HG02943 (cell line): ENCODE results near the gene GPX6.
"Not testable (repeated sequence)": the region's sequence is repeated elsewhere in the genome, so short reads cannot be mapped to it uniquely, and the experiment has no call there.

Experiments
- ATAC-seq: cut with Tn5 transposase; IDR thresholded peaks from one replicate; pipeline ENCODE4 v1.9.1; 2021; ENCODE audit warnings: mild to moderate bottlenecking, low read depth, moderate library complexity; ENCODE audit not compliant: unreplicated experiment

Gene GPX6

DNA sequence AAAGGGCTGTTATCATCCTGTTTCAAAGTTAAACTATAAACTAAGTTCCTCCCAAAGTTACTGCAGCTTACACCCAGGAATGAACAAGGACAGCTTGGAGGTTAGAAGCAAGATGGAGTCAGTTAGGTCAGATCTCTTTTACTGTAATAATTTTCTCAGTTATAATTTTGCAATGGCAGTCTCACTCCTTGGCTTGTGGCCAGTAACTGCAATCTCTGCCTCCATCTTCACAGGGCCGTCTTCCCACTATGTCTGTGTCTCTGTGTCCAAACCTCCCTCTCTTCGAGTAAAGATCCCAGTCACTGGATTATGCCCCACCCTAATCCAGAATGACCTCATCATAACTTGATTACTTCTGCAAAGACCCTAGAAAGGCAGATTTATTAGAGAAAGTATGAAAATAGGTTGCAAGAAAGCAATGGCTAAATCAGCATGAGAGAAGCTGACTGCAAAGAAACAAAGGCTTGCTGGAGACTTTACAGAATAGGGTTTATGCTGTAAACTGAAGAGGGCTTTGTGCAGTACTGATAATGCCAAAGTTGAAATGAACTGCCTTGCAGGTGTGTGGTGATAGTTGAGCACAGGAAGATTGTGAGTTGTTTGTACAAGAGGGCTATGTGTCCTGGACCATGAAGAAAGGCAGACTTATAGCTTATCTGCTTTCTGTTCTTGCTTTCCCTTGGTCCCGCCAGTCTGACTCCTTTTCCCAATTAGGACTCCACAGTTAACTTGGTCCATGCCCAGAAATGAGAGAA is 28.4 kb downstream of the GPX6 start:
- ATAC-seq: no peak

DNA sequence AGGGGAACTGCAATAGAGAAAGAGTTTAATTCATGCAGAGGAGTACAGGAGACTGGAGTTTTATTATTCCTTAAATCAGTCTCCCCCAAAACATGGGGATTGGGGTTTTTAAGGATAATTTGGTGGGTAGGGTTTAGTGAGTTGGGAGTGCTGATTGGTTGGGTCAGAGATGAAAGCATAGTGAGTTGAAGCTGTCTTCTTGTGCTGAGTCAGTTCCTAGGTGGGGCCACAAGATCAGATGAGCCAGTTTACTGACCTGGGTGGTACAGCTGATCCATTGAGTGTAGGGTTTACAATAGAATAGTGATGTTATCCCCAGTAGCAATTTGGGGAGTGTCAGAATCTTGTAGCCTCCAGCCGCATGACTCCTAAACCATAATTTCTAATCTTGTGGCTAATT is 29.1 kb downstream of the GPX6 start:
- no peak for ATAC-seq

DNA sequence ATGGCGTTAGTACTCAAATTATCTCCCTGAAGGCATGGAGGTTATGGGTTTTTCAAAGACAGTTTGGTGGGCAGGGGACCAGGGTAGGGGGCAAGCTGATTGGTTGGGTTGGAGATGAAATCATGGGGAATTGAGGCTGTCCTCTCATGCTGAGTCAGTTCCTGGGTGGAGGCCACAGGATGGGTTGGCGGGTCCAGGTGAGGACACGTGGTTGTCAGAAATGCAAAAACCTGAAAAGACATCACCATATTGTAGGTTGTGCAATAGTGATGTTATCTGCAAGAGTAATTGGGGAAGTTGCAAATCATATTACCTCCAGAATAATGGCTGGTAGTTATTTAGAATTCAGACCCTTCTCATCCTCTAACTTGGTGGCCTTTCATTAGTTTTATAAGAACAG is 30.1 kb downstream of the GPX6 start:
- no peak for ATAC-seq

DNA sequence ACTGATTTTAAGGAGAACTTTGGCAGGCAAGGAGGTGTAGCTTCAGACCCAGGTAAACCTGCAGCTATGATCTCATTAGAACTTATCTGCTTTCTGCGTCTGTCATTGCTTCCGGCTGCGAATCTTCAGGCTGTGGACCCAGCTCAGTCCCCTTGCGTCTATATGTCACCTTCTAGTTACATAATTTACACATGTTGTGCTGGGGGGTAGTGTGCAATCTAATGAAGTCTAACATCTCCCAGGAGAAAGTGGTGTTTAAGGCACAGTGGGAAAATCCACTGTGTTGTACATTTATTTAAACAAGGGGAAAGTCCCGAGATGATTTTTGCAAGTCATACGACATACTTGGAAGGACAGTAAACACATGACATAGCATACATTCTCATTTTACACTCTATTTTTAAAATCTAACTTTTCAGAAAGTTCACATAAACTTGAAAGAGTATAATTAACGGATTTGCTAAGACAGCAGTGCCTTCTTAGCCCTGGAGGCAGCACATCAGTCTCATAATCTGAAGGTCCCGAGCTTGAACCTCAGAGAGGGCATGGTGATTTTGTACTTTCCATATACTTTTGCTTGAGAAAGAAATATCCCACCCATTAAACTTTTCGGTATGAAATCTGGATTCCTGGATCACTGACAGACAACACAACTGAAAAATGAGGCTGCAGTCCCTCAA is 35.2 kb downstream of the GPX6 start:
- ATAC-seq: no peak

DNA sequence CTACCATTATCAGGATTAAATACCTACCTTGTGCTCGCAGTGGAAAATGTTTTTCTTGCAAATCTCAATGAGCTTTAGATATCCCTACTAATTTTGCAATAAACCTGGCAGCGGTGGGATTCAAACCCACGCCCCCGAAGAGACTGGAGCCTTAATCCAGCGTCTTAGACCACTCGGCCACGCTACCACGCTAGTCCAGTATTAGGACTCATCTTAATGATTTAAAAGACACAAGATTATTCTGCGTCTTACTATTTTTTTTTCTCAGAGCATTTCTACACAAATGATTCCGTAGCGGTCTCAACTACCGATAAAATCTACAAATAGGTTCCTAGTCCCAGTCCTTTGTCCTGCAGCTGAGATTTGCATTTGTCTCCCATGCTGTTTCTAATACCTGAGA is 37.1 kb downstream of the GPX6 start:
- ATAC-seq: no peak

DNA sequence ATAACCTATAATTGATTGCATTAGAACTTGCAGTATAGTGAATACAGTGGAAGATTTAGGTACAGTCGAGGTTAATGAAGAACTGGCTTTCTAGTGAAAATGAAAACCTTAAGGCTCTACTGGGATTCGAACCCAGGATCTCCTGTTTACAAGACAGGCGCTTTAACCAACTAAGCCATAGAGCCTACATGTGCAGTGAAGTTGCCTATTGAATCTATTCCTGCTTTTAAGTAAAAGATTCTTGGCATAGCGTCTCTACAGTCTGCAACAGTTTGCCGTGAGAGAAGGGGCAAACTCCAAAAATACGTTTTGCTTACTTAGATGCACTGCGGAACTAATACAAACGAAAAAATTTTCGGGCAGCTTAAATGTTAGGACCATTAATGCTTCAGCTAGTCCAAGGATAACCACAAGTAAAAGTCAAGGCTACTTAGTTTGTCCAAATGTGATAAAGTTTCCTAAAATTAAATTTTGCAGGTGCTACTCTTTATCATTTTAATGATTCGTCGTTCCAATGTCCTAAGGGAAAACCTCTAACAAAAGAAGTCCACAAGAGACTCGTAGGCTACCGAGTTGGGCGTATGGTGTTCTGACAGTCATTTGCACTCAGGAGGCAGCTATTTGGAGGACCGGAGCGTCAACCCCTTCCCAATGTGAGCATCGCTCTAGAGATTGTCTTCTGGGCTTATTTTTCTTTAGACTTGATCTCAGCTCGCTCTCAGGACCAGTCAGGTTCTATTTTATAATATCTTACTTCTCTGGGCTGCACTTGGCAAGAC is 41.0 kb downstream of the GPX6 start:
- ATAC-seq: no peak

DNA sequence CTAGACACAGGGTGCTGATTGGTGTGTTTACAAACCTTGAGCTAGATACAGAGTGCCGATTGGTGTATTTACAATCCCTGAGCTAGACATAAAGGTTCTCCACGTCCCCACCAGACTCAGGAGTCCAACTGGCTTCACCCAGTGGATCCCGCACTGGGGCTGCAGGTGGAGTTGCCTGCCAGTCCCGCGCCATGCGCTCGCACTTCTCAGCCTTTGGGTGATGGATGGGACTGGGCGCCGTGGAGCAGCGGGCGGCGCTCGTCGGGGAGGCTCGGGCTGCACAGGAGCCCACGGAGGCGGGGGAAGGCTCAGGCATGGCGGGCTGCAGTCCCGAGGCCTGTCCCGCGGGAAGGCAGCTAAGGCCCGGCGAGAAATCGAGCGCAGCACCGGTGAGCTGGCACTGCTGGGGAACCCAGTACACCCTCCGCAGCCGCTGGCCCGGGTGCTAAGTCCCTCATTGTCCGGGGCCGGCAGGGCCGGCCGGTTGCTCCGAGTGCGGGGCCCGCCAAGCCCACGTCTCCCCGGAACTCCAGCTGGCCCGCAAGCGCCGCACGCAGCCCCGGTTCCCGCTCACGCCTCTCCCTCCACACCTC is 46.3 kb downstream of the GPX6 start:
- ATAC-seq: not testable (repeated sequence)

DNA sequence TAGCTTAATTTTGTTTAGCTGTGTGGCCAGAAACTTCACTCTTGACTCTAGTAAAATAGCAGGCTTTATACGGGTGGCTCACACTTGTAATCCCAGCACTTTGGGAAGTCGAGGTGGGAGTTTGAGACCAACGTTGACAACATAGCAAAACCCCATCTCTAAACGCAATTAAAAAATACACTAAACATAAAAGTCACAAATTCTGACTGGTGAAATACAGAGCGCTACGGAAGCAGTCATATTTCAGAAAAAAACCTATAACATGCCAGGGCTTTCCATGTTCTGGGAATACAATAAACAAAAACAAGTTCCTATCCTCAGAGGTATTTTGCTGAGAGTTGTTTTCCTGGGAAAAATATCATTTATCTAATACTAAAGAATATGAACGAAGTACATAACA is 47.5 kb downstream of the GPX6 start:
- ATAC-seq: no peak

DNA sequence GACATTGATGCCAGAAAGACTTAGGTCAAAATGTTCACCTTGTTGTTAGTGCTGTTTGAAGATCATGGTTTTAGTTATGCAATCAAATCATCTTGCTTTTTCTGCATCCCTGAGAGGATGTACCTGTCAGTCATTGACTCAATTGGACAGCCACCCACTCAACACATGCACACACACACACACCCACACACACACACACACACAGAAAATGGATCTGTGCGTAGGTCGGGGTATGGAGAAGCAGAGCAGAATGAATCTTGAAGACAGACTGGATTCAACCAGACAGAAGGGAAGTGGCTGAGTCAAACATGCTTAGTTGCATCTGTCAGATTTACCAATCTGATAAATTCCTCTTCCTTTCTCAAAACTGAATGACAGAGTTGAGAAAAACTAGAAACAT is 53.2 kb downstream of the GPX6 start:
- no peak for ATAC-seq

DNA sequence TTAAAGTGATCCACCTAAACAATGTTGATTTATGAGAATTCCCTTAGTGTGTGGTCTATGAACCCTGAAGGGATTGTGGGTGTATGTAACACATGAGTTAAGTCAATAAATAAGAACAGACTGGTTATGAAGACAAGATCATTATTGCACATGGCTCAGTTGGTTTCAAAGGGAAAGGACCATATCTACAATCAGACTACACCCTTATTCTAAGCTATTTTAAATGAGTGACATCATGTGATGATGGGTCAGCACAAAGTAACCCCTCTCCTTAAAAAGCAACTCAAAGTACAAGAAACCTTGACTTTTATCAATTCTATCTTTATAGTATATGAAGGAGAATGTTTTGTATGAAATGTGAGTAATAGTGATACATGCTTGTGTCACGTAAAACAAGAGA is 57.0 kb downstream of the GPX6 start:
- ATAC-seq: no peak
